ENCODE measurements around the gene NFKB1.

The NFKB1 gene

DNA sequence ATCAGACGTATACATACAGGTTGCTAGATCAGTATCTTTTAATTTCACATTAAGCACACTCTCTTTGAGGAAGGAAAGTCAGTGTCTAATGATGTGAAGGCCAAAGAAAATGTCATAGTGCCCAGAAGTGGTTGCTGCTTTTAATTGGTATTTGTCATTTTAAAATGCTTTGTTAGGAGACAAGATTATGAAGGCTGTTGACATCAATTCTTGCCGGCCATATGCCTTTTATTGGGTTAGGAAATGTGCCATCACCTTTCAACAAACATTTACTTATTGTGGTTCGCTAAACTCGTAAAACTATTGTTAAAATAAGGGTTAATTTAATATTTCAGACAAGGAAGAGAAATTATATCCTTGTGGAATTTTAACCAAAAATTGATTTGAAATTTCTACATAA is 32.2 kb downstream of the NFKB1 start:
- DNase-seq, result no peak

DNA sequence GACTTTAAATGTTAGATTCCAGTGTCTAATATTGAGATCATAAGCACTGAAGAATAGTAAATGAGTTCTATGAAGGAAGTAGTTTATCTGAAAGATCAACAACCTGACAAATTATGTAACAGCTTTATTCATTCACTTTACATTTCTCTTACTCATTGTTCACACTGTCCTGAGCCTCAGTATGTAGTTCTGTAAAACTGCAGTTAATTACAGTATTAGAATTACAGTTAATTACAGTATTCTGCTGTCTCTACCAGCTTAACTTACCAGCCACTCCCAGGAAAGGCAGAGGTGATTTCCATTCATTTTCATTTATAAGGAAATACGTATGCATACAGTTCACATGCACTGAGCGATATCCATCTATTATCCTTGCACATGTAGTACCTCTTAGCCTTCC is 32.7 kb downstream of the NFKB1 start:
- DNase-seq, result no peak

DNA sequence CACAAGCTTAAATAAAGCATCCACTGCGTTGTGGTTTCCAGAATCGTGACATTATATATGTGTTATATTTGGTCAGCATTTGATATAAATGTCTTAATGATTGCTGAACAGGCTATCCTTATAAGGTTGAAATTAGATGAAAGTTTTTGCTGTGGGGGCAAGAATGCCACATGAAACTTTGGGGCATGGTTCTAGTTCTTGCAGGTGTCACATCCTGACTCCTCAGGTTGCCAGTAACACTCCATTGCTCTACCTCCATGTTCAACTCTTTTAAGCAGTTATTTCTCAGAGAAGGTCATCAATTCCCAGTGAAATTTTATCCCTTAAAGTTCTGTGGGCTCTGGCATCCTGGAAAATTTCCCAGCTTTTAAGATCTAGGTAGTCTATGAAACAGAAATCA is 33.7 kb downstream of the NFKB1 start:
- DNase-seq, result no peak

DNA sequence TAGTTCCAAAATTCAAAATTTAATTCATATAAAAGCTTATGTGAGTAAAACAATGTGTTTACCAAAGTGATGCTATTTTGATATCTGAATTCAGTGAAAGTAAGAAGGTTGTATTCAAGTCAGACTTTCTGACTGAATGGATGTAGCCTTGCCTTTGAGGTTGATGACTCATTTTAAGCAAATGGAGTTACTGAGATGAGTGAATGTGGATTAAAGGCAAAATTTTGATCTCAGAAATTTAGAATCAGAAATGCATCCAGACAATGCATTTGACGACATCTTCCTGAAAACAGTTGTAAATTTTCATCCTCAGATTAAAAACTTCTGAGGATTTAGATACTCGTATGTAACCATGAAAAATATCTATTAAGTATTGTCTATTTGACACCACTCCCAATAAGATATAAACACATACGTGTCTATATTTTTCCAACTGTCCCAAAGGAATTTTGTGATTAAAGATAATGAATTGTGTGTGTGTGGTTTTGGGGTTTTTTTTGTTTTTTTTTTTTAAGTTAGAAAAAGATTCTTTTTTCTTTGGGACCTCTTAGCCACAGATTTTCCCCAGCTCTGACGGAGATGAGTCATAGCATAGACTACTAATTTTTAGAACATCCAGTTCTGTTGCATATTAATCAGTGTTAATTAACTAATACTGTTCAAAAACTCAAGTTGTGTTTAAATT is 34.4 kb downstream of the NFKB1 start:
- no peak for DNase-seq

DNA sequence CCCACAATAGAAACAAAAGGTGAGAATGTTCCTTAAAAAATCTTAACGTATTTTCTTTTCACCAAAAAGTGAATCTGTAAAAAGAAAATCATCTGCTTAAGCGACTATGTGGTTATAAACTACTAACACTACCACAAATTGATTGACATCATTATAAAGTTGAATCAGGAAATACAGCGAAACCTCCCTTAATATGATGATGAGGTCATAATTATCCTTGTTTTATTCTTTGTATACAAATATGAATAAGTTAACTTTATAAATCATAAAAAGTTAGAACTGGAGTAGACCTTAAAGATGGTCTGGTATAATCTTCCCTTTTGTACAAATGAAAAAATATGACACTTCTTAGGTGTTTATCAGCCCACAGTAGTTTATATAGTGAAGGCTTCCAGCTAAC is 35.6 kb downstream of the NFKB1 start:
- DNase-seq, result no peak

DNA sequence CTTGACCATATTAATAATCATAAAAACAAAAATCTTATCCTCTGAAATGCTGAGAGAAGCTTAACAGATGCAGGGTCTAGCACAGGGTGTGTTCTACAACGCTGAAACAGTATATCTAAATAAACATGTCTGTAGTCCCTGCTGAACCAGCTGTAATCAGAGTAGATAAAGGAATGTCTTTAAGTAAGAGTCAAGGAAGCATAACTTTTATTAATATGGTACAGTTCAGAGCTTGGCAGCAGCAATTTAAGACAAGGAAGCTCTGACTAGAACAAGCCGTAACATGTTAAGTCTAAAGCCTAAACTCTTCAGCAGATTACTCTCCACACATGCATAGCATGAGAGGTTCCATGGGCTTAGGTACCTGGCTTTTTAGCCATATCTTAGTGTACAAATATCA is 36.1 kb downstream of the NFKB1 start:
- DNase-seq, result no peak

DNA sequence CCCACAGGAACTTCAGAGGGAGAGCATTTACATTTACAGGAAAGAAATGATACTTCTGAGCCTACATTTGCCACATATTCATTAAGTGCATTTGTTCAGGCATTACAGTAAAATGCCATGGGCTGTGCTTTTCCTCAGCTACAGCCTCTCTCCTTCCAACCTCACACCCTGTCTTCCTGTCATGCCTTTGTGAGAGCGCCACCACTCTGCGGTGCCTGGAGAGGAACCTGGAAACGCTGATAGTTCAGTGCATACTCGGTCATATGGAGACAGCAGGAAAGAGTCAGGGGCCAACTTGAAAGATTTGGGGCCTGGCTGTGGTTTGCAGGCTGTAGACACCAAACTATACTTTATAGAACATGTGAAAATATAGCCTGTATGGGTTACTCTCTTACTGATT is 40.5 kb downstream of the NFKB1 start:
- no peak for DNase-seq

DNA sequence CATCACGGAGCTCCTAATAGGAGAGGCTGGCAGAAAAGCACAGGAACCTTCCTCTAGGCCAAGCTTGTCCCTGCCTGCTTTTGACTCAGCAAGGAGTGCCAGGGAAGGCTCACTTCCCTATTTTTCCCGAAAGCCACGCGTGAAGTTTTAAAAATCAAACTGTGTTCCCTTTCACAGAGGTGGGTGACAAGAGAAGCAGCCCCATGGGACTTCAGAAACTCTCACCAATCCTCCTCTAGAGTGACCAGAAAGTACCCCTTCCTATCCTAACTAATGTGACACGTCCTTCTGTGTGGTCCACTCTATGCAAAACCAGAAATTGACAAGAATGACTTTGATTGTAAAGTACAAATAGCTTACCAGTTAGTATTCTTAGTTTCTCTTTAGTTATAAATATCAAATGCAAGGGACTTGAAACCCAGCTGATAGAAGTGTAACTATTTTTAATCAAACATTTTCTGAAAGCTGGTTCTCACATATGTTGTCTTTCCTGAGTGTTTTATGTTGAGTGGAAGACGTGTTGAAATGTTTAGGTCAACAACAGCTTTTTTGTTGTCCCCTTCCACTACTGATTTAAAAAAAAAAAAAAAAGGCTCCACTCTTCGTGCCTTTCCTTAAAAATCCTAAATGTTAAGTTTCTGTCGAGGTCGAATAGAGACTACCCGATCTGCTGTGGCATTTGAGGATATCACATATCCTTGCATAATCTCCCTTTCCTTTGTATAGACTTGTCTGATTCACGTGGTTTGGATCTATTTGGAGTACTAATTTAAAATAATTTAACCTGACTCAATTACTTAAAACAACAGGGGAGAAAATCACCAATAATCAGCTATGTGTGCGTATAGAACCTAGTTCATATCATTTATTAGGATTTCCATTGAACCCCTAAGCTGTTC is 42.1 kb downstream of the NFKB1 start:
- no peak for DNase-seq

DNA sequence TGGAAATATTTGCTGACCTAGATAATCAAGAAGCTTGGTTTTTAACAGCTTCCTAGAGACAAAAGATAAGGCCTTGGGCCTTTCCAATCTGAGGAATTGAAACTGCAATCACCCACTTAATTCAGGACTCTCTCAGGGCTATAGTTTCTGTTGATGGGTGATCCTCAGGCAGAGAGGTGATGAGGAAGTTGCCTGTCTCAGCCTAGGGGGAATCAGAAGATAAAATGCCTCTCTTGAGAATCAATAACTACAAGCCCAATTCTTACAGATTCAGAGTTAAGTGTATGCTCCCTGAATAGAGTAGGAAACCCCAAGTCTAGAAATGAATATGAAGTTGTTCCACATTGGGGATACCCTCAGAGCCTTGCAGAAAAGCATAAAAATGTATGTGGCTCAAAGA is 45.5 kb downstream of the NFKB1 start:
- no peak for DNase-seq

DNA sequence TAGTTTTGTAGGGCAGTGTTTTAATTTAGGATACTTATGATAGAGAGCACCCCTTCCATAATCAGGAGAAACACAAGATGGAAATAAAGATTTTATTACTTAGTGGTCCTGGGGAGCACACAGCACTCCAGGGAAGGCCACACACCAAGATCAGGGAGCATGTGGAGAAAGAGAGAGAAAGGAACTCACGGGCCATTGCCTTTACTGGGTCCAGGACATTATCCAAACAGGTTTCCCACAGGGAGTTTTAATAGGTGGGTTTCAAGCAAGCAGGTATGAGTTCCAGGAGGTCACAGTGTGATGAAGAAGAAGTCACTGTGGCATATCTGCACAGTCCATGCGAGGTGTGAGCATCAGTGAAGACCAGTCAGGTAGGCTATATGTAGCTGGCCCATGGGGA is 46.8 kb downstream of the NFKB1 start:
- DNase-seq, result no peak

DNA sequence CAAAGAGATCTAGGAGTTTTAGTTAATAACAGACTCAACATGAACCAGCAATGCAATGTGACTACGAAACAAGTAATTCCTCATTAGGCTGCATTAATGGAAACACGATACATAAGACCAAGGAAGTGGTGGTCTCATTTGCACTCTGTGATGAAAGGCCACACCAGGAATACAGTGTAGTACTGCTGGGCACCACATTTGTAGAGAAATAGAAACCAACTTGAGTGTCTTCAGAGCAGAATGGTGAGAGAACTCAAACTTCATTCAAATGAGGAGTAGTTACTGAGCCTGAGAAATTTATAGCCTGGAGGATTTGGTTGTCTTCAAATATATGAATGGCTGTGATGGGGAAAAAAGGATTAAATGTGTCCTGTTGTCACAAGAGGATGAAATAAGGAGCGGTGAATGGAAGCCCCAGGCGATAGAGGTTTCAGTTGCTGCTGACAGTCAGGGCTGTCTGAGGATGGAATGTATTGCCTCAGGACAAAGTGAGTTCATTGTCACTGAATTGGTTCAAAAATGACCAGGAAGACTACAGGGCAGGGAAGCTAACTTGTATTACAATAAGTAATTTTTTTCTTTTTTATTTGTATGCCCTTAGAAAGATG is 50.9 kb downstream of the NFKB1 start:
- no peak for DNase-seq

DNA sequence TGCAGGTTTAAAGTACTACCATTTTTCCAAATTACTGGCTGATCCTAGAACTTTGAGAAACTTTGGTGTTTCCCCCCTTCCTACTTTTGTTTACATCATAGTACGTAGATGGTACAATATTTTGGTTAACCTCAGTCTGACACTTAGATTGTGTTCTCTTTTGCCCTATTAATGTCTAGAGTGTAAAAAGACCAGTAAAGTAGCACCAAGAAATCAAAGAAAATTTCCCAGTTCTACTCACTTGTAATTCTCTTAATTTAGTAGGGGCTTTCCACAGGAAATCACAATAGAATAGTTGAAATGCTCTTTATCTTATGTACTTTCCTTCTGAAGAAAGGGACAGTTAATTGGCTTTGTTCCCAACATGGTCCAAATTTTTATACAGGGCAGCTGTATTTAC is 51.6 kb downstream of the NFKB1 start:
- no peak for DNase-seq

DNA sequence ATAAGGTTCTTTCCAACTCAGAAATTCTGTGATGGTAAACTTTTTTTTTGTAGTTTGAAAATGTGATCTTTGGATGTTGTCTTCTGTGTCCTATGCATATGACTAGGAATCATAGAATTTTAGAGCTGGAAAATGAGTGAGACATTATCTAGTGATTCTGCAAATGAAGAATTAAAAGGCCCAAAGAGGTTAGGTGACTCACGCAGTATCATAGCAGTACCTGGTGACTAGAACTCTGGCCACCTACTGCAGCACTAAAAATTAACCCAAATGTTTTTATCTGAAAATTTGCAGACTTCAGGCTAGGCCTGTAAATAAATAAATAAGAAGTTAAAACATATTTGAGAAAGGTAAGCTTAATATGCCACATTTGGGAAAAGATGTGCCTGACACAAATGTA is 52.8 kb downstream of the NFKB1 start:
- no peak for DNase-seq

DNA sequence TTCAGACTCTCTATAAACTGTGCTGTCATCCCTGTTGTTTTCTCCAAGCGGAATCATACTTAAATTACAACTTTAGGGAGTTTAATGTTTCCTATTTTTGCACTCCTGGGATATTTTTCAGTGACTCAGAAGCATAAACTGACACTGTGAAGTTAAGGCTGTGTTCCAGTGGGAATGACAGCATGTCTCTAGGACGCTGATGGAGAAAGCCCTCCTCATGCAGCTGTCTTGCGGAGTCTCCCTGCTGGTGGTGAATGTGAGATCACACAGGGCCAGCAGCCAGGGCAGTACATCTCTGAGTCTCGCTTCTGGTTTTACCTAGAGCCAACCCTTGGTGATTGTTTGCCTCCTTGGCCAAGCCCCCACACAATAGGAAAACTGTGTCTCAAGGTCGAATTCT is 53.3 kb downstream of the NFKB1 start:
- no peak for DNase-seq

DNA sequence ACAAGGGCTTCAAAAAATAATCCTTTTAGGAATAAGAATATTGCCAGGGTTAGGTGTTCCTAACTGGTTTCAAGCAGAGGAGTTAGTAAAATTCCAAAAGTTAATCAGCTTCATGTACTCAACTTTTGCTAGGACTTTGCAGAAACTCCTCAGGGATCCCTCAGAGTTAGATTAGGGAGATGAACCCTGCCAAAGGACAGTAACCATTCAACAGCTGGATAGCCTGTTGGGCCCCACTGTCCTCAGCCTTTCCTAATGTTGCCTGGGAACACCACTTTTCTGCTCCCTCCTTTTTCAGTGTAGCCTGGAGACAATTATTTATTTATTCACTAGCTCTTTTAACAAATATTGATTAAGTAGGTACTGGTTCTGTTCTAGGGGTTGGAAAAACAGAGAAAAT is 53.8 kb downstream of the NFKB1 start:
- DNase-seq, result no peak

DNA sequence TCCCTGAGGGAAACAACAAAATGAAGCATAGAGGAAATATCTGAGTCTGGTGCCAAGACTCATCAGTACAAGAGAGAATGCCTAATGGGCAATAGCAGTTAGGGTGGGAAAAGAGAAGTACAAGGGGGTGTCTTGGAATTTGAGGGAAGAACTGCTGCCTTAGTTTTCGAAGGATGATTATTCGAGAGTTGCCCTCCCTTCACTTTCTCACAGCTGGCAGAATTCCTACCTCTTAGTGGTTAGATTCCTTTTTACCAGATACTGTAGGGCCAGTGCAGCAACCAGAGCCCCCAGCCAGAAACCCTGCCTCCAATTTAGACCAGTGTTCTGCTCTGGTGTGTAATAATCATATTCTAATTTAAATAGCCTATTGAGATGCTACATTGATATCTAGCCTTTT is 56.5 kb downstream of the NFKB1 start:
- DNase-seq, result no peak

DNA sequence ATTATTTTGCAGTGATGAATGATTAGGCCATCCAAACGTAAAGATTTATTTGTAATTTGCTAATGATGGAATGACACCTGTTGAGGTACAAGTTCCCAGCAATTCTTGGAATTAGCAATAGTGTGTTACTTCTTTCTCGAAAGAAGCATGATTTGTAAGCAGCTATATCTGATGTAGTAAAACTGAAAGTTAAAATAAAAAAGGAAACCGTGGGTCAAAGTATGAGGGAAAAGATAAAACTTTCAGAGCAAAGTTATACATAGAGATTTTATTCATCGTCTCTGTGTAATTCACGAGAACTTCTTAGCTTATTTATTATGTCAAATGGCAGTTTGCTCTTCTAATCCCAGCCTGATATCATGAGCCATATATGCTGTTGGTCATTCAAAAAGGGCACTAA is 59.0 kb downstream of the NFKB1 start:
- DNase-seq, result no peak

DNA sequence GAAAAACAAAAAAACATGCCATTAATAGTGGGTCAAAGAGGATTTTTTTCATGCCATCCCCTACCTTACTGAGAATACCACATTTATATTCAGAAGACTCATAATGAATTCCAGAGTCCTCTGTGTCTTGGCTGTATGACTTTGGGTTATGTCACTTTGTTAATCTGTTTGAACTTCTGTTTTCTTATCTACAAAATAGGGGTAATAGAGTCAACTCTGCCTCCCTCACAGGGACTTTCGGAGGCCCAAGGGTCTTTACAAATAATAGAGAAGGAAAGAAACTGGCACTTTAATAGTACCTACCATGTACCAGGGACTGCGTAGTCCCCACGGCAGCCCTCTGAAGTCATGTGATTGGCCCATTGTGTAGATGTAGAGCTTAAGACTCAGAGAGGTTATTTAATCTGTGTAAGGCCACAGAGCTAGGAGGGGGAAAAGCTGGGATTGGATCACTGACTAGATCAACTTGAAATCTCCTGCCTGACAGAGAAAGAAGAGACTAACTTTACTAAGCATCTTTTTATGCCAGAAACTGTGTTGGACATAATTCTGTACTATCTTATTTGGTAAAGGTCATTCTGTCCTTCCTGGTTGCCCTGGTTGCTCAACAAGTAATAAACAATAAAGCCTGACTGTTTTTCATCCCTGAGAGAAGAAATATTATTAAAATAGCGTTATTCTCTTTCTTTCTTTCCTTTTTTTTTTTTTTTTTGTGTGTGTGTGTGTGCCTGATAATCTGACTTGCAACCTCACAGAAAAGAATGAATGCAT is 59.6 kb downstream of the NFKB1 start:
- no peak for DNase-seq

DNA sequence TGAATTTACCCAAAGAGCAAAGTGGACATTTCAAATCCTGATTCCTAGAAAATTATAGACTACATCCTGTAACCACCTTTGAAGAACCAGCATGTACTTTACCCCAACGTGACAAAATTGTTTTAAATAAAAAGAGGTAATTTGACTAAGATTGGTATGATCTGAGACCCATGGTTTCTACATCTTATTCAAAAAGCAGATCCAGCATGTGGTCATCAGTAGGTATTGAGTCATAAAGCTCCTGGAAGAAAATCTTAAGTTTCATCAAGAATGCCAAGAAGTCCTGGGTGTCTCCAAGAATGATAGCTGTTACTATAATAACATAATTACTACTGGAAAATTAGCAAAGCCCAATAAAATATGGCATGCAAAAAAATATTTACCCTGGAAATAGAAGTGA is 61.8 kb downstream of the NFKB1 start:
- DNase-seq, result no peak

DNA sequence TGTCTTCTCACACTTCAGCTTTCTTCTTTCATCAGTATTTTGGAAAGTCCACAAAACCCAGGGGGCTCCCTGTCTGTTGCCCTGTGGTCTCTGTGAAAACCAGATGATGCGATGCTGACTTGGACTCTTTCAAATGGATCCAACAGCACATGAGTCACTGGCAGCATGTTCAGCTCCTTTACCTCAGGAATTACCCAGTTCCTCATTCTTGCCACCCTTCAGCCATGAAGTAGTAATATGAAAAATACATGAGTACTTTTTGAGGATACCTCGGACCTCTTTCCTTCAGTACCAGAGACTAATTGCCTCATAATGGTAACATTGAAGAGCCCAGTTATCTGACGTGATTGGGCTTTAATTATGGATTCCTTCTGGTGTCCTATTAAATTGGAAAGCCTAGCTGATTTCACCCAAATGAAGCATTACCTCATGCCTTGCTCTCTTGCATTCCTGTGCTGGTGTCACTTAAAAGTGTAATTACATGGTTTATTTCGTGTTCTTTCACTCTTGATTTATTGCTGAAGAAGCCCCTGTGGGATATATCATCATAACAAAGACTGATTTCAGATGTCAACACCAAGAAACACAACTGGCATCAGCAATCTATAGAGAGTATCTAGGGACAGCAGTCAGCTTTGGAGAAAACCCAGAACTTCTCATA is 63.4 kb downstream of the NFKB1 start:
- DNase-seq, result no peak

DNA sequence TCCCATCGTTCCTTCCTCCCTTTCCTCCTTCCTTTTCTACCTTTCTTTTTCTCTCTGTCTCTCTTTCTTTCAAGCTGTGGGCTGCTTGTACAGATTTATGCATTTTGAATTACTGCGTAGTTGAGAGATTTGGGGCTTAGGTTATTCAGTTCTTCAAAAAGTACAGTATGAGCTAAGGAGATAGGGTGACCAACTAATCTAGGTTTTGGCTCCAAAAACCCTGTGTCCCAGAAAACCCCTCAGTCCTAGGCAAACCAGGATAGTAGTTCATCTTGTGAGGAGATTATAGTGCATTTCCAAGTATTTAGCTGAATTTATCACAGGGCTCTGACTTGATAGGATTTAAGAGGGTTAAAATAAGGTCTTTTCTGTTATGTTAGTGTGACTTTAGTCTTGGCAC is 64.5 kb downstream of the NFKB1 start:
- DNase-seq, result no peak

DNA sequence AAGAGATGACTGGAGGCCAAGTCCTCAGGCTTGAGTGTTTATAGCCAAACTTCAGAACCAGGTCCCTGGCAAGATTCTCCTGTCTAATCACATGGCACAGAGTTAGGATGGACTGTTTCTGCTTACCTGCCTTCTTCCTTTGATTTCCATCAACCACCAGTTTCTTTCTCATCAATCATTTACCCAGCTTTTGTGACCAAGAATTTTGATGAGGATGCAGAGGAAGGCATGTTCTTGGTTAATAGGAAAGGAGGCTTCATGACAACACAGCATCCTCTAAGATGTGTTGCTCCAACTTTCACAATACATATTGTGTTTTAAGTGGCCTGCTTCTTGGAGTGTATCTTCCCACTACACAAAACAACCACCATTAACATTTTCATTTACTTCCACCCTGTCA is 65.3 kb downstream of the NFKB1 start:
- no peak for DNase-seq

DNA sequence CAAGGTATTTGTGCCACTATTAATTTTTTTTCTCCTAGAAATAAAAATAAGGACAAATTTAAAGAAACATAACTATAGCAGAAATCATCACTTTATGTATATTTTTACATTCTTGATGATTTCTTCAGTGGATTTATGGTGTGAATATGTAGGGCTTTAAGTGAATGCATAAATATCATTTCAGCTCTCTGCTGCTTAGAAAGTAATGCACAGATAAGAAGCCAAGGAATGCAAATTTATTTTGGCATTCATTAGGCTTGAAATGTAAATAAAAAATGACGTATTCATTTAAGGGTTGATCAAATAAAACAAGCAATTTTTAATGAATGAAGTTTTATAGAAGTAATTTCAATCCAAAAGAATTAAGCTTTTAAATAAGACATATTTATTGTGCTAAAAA is 66.3 kb downstream of the NFKB1 start:
- no peak for DNase-seq

Data from cerebellar nuclear complex (tissue), 1 donor.